Posterior vena cava (tissue), 2 donors: Measurements from ENCODE around the gene PDXDC1. TPM values are rescaled to one million over a fixed set of nuclear protein-coding genes. Genes with fewer than 3 reads are reported as not detected.
"Not testable (repeated sequence)": the region's sequence is repeated elsewhere in the genome, so short reads cannot be mapped to it uniquely, and the experiment has no call there.

ENCODE experiments used
- DNase-seq: peaks from one replicate; pipeline ENCODE4 v3.0.0-alpha.2; 2020; ENCODE audit warnings: low spot score
- intact Hi-C, 2 donors: fragments of 100-400 bp; cut with DNase I; formaldehyde crosslinking; loops; one replicate each; pipeline versions ENCODE4 v1.14.1 to v1.14.2; 2022 to 2023
- total RNA-seq, 2 donors: library from RNA; stranded (reverse); fragmentation: NEBNext Ultra II Directional; extraction: Animal tissue kit (Norgen Biotek cat#: 25700); gene quantifications; one replicate each; pipeline ENCODE4 v1.2.1, GENCODE V29; 2021
- donor health status: DM: yes; HTN: yes; CAD: no.
- donor health status: DM: yes; HTN: yes; CAD: no.

Gene PDXDC1
- total RNA-seq, 2 donors from 2014 or later: 63.9 to 72.9 TPM

DNA sequence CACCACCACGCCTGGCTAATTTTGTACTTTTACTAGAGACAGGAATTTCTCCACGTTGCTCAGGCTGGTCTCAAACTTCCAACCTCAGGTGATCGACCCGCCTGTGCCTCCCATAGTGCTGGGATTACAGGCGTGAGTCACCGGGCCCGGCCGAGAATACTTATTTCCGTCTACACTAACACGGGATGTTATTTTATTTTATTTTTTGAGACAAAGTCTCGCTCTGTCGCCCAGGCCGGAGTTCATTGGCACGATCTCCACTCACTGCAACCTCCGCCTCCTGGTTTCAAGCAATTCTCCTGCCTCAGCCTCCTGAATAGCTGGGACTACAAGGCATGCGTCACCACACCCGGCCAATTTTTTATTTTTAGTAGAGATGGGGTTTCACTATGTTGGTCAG, 9.5 kb upstream of the PDXDC1 start:
- DNase-seq: peak; percentile 85
- intact Hi-C loops: no loop called here

DNA sequence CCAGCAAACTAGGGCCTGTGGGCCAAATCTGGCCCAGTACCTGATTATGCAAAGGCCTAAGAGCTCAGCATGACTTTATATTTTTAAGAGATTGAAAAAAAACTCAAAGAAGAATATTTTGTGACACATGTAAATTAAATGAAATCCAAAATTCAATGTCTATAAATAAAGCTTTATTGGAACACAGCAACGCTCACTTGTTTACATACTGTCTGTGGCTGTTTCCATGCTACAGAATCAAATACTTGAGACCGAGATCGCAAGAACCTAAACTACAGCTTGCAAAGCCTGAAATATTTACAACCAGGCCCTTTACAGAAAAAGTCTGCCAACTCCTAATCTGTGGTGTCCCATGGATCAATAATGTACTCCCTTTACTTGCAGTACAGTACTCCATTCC, 5.0 kb upstream of the PDXDC1 start:
- intact Hi-C loops, DNase-seq: not testable (repeated sequence)

GRCh38 chr16:14971621-14972228, 3.1 kb upstream of the PDXDC1 start:
- DNase-seq, intact Hi-C loops: not testable (repeated sequence)

DNA sequence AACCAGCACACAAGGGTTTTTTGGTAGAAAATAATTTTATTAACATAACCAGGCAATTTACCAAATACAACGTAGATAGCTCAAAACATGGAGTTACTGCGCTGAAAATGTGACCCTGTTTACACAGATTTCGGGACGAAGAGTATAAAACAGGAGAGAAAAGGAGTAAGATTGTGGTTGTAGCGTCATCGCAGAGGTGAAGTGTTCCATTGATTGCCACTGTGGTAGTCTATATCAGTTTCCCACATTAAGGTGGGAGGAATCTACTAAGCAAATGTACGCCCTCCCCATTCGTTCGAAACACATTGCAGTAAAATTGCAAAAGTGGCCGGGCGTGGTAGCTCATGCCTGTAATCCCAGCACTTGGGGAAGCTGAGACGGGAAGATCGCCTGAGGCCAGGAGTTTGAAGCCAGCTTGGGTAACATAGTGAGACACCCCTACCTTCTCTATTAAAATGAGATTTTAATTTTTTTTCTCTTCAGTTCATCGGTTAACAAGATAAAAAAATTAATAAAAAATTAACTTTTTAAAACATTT, 972 bp upstream of the PDXDC1 start:
- DNase-seq, intact Hi-C loops: not testable (repeated sequence)

GRCh38 chr16:14974331-14974655, 533 bp upstream of the PDXDC1 start:
- DNase-seq: not testable (repeated sequence)

DNA sequence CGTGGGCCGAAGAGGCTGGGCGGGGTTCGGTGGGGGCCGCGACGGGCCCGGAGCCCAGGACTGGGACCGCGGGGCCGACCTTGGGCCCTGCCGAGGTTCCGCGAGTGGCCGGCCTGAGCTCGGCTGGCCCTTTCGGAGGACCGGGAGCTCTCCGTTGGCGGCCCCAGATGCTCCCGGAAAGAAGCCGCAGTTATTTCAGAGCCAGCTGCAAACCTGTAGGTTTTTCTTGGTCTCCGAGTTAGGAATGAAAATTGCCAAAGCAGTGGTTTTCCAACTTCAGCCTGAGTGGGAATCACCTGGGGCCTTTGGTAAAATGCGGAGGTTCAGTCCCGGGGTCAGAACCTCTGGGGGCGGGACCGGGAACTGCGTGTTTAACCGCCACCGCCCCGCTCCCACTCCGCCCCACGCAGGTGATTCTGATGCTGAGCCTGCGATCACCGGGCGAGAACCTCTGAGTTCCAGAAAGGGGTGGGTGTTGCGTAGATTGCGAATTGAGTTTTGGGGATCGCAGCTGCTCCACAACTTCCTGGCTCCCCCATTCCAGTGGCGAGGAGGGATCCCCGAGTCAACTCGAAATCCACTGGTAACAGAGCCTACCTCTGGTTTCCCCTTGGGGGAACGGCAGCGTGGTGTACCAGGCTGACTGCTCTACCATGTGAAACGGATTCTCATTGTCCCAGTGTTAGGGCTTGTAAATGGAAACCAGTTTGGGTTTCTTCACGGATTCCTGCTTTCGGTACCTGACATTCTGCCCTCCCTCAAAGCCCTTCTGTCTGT, 780 bp downstream of the PDXDC1 start:
- intact Hi-C loops: not testable (repeated sequence)
- DNase-seq: peak; percentile 88

More at GRCh38 chr16:14974331-14974655, 533 bp upstream of the PDXDC1 start:
- intact Hi-C loops: not testable (repeated sequence)

GRCh38 chr16:14976971-14977736, 2.3 kb downstream of the PDXDC1 start:
- DNase-seq, intact Hi-C loops: not testable (repeated sequence)

DNA sequence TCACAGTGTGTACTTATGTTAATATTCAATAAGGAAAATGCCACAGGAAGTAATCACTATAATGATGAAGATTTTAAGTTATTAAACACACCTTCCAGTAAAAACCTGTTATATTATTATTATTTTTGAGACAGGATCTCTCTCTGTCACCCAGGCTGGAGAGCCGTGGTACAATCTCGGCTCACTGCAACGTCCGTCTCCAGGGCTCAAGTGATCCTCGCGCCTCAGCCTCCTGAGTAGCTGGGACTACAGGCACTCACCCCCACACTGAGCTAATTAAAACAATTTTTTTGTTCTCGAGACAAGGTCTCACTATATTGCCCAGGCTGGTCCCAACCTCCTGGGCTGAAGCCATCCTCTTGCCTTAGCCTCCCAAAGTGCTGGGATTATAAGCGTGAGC, 3.5 kb downstream of the PDXDC1 start:
- intact Hi-C loops: not testable (repeated sequence)

GRCh38 chr16:14978908-14979307, 4.1 kb downstream of the PDXDC1 start:
- DNase-seq, intact Hi-C loops: not testable (repeated sequence)

More for the DNA sequence above, 3.5 kb downstream of the PDXDC1 start:
- not testable (repeated sequence) for DNase-seq

- intact Hi-C loops, DNase-seq: not testable (repeated sequence)
These were observed 6.4 kb downstream of the PDXDC1 start for GRCh38 chr16:14981234-14981633.

DNA sequence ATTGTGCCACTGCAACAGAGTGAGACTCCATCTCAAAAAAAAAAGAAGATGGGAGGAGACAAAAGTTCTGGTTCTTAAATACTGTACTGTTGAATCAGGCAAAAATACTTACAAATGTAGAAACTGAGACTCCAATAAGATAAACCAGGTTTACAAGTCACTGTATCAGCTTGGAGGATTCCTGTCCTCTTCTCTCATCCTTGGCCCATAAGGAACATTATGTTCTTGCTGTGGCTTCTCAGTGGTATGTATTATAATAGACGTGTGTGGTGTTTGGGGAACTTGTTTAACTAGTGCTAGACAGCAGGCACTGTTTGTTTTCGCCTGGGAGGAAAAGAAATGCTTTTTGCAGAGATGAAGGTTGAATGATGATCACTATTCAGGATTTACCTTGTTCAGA, 7.7 kb downstream of the PDXDC1 start:
- DNase-seq, intact Hi-C loops: not testable (repeated sequence)

DNA sequence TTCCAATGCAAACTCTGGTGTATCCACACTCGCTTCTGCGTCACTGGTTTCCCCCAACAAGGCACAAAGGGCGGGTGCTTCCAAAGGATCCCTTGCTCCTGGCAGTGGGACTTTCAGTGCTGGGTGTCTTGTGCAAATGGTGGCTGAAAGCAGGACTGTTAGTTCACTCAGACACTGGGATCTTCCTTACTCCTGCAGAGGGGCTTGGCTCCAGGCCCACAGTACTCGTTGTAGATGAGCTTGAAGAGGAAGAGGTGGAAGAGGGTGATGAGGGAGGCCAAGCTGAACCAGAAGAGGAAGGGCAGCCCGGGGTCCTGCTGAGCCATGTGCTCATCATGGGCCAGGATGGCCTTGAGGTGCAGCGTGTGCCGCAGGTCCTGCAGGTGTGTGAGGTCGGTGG, 13.3 kb downstream of the PDXDC1 start:
- intact Hi-C loops, DNase-seq: not testable (repeated sequence)

DNA sequence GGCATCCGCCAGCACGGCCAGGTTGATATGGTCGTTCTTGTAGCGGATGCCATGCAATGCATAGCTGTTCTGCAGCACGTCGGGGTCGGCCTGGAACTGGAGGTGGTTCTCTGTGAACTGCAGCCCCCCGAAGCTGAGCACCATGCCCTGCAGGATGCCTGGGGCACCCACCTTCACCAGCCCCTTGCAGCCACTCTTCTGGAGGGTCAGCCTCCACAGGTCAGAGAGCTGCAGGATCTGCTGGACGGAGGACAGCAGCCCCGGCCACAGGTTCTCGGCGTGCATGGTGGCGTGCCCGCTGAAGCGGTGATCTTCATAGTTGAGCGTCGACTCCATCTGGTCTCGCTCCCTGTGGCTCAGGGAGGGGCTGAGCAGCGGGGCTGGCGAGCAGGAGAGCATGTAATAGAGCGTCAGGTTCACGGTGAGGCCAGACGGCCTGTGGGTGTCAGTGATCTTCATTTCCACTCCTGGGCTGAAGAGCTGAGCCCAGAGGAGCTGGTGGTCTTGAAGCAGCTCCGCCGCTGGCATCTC, 13.9 kb downstream of the PDXDC1 start:
- DNase-seq, intact Hi-C loops: not testable (repeated sequence)

DNA sequence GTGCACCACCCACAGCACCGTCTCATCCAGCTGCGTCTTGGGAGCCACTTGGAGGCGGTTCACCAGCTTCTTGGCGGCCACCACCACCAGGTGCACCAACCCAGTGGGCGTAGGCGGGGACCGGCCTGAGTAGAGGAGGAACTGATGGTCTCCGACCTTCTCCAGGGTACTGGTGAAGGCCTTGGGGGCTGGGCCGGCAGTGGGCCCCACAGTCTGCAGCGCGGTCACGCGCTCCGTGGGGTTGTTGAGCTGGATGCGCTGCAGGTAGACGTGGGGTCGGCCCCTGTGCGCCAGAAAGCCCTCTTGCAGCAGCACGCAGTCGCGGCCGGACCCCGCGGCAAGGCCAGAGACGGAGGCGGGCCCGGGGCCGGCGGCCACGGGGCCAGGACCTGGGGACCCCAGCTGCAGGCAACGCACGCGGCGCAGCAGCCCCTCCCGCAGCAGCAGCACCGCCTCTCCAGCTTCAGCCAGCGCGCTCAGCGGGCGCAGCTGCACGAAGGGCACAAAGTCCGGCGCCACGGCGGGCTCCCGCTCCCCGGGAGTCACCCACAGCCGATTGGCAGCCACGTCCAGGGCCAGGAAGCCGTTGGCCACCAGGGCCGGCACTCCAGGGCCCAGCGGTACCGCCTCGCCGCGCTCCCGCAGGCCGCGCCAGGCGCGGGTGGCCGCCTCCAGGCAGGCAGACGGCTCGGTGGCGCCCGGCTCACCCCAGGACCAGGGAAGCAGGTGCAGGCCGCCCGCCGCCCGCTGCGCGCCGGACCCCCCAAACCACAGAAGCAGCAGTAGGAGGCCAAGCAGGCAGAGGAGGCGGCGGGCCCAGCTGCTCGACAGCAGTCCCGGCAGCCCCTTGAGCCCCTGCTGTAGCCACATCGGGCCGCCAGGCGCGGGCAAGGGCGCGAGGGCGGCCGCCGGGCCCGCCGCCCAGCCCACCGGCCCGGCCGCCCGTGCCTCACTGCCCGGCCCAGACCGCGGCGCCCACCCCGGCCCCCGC, 14.8 kb downstream of the PDXDC1 start:
- intact Hi-C loops, DNase-seq: not testable (repeated sequence)

- intact Hi-C loops, DNase-seq: not testable (repeated sequence)
These were observed 18.7 kb downstream of the PDXDC1 start for GRCh38 chr16:14993277-14994151.

DNA sequence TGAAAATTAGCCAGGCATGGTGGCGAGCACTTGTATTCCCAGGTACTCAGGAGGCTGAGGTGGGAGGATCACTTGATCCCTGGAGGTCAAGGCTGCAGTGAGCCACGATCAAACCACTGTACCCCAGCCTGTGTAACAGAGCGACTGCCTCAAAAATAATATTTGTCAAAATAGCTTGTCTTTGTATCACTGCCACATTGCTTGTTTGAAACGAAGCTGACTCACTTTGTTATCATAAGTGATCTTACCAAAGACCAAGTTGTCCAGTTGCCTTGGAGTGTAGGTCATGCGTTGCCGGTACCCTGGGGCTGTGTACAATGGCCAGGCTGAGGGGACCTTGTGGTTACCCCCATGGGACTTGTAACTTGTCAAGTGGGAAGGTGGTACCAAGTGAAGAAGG, 21.9 kb downstream of the PDXDC1 start:
- intact Hi-C loops, DNase-seq: not testable (repeated sequence)

- DNase-seq, intact Hi-C loops: not testable (repeated sequence)
These were observed 23.5 kb downstream of the PDXDC1 start for GRCh38 chr16:14998300-14998699.
